Adrenal gland (tissue), 5 donors: ENCODE measurements around the gene DRC7.
"Not testable (repeated sequence)": the region's sequence is repeated elsewhere in the genome, so short reads cannot be mapped to it uniquely, and the experiment has no call there.

Experiments used
- CTCF ChIP-seq, 6 experiments: fragments of 450-650 bp in 4 of 6; fragments of 200-600 bp in 2 of 6; sonication (generic) in 1 of 6; IDR thresholded peaks; 1 replicate in 5 of 6; 2 replicates in 1 of 6; pipeline versions ENCODE4 v1.5.1 to v1.8.0; 2016 to 2021; ENCODE audit warnings: antibody characterized with exemption in 6 of 6, mild to moderate bottlenecking in 2 of 6, moderate library complexity in 1 of 6
- POLR2A ChIP-seq, 2 donors: fragments of 450-650 bp; IDR thresholded peaks; one replicate each; pipeline ENCODE4 v1.6.1; 2017; ENCODE audit warnings: antibody characterized with exemption in 2 of 2, mild to moderate bottlenecking in 2 of 2, moderate library complexity in 1 of 2
- donor health status: DM: no; HTN: no; CAD: no.

- TF ChIP-seq POLR2A, CTCF (IDR thresholded peaks at IDR 0.05): not testable (repeated sequence)
These were observed 51.7 kb downstream of the DRC7 start for GRCh38 chr16:57746316-57746715.
